Fibroblast of skin of back (primary cell): ENCODE results near the gene EYA2.

Experiments
- DNase-seq: peaks from one replicate; pipeline ENCODE4 v3.0.0-alpha.2; 2013

Gene EYA2

GRCh38 chr20:47208534-47209174, 314.0 kb downstream of the EYA2 start:
- DNase-seq: no peak

- no peak for DNase-seq
Observed at GRCh38 chr20:47209982-47210381, 315.3 kb downstream of the EYA2 start.

GRCh38 chr20:47210470-47210869, 315.8 kb downstream of the EYA2 start:
- no peak for DNase-seq

GRCh38 chr20:47211036-47211435, 316.4 kb downstream of the EYA2 start:
- DNase-seq: no peak

DNA sequence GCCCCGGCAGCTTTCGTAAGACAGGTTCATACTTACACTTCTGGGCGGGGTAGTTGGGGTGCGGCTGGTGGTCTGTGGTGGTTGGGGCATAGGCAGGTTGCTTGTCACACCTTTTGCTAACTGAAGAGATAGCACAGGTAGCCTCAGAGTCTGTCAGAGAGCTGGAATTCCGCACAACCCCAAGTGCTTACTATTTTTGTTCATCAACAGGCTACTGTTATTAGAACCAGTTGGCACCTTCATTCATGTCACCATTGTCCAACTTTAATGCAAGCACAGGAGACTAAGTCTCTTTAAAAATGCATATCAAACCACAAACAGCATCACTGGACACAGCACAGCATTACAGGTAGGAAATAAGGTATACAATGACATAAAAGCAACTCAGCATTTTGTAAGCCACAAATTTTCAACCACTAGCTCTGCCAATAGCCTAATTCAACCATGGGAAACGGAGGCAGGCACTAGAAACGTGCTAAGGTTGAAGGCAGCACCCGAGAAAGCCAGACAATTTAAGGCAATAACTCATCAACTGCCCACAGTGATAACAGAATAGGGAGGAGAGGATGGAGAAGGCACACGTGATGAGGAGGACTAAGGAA, 318.1 kb downstream of the EYA2 start:
- no peak for DNase-seq

GRCh38 chr20:47213966-47214365, 319.3 kb downstream of the EYA2 start:
- DNase-seq: no peak

GRCh38 chr20:47215653-47216397, 321.2 kb downstream of the EYA2 start:
- no peak for DNase-seq

DNA sequence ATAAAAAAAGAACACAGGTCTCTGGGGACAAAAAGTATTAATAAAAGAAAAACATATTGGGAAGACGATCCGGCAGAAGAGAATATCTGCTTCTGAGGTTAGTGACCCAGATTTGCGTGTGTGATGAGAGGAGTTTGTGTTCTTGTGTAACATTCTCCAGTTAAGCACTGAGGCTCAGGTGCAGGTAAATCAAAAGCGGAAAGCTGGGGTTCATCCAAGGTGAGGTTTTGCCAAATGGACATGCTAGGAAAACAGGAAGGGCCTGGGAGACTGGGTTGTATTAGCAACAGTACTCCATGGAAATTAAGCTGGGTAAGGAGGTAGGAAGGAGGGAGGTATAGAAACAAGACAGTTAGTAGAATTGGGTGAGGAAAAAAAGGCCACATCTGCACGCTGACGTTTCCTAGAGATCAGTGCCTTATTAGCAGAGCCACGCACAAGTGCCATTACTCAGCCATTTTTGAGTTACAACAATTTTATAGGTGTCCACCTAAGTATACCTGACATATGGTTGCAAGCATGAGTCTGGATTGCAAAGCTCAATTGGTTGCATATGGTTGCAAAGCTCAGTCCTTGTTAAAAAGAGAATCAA, 322.3 kb downstream of the EYA2 start:
- no peak for DNase-seq

DNA sequence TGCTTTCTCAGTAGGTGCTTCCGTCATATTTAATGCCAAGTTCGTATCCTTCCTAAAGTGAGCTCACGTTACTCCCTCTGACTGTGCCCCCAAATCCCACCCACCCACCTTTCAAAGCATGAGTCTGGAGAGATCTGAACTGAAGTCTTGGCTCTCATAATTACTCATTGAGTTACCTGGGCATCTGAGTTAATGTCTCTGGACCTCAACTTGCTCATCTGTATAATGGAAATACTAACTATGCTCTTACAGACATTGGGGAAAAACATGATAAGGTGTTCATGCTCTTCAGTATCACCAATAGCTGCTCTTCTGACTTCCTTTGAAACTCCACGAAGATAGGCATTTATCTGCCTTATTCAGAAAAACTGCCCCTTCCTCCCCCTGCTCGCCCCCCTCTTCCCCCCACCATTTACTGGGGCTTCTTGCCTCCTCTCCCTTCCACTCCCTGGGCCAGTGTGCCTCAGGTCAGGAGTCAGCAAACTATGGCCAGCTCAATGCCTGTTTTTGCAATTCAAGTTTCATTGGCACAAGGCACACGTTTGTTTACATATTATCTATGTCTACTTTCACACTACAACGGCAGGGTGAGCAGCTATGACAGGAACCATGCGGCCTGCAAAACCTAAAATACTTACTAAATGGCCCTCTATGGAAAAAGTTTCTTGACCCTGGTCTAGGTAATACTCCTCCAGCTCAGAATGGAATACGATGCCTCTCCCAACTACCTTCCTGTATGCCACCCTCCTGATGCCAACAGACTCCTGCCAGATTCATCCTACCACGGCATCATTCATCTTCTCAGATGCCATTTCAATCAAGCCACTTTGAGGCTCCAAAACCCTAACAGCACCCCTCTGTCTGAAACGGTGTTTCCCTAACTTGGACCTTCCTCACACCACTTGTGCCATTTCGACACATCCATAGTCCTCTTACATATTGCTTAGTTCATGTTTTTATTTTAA, 323.1 kb downstream of the EYA2 start:
- DNase-seq: no peak

DNA sequence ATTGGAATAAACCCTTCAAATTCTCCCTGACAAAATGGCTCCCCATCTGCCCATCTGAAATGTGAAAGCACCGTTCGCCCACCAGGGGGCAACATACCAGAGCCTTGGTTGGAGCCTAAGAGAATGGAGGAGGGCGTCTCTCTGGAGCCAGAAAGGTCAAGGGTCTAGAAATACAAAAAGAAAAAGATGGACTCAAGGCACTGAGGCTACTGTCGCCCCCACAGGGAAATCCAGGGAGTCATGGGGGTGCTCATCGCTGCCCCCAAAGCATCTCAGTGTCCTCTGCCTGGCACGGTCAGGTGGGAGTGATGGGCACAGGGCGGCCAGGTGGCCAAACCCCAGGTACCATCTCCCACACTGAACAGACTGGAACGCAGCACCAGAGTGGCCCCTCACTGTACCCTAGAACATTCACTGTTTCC, 325.5 kb downstream of the EYA2 start:
- peak; percentile 37 for DNase-seq

DNA sequence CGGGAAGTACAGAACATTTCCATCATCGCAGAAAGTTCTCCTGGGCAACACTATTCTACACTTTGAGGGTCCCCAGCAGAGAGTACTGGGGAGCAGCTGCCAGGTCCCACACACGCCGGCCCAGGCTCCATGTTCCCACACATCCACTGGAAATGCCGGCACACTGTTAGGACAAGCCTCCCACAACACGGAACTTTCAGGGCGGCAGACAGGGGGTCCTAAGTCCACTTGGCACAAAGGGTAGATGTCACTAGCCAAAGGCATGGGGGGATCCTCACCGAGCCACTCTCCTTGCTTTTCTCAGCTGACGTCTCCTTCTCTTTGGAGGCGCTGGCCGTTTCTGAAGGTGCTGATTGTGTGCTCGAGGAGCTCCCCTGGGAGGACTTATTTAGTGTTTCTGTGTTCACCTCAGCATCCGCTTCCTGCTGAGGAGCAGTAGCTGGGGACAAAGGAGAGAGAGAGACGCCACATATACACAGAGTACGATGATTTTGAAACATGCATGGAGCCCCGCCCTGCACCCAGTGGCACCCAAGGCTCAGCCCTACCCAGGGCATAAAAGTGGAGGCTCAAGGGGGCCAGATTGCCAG, 326.5 kb downstream of the EYA2 start:
- no peak for DNase-seq

GRCh38 chr20:47222468-47223119, 328.0 kb downstream of the EYA2 start:
- no peak for DNase-seq

DNA sequence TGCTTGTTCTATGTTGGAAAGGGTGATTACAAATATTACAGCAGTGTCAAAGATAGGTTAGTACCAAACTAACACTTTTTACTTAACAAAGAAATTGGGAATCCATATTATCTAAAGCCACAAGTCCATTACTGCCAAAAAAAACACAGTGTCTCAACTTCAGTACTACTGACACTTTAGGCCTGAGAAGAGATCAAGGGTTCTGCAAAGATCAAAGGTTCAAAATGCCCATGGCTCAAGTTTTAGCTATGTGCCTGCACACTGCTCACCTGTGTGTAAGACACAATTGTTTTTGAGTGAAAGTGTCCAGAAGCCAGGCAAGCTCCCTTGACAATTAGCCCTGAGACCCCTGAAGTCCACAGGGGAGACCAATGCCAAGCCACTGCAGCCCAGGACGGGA, 329.3 kb downstream of the EYA2 start:
- no peak for DNase-seq

DNA sequence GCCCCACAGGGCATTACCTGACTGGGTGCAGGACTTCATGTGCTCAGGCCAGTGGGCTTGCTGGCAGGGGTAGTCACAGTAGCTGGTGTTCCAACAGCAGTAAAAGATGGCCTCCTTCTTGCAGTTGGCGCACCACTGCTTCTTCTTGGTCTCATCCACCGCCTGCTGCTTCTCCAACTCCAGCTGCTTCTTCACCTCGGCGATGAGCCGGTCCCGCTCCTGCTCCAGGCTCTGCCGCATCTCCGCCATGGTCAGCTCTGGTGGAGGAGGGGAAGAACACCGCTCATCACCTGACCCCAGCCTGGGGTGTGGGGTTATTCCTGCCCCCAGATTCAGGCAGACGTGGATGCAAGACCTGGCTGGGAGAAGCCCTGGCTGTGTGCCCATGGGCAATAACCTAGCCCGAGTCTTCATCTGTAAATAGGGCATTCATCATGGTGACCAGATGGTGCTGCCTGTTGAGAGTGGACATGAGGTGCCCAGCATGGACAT, 329.7 kb downstream of the EYA2 start:
- DNase-seq: no peak

- DNase-seq: no peak
Observed at GRCh38 chr20:47224857-47225256, 330.2 kb downstream of the EYA2 start.

GRCh38 chr20:47225458-47225857, 330.8 kb downstream of the EYA2 start:
- no peak for DNase-seq

GRCh38 chr20:47227119-47227518, 332.5 kb downstream of the EYA2 start:
- no peak for DNase-seq

DNA sequence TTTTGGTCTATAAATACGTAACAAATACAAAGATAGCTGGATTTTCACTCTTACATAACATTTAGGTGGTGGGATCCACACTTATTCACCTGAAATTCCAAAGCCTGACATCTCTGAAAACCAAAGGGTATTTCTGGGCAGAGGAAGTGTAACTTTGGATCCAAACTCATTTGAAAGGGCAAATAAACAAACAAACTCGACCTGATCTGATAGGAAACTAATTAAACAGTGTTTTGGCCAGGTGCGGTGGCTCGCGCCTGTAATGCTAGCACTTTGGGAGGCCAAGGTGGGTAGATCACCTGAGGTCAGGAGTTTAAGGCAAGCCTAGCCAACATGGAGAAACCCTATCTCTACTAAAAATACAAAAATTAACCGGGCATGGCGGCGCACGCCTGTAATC, 332.9 kb downstream of the EYA2 start:
- no peak for DNase-seq

- DNase-seq: no peak
Observed at GRCh38 chr20:47228654-47229053, 334.0 kb downstream of the EYA2 start.

GRCh38 chr20:47230811-47231256, 336.2 kb downstream of the EYA2 start:
- DNase-seq: peak; percentile 87

DNA sequence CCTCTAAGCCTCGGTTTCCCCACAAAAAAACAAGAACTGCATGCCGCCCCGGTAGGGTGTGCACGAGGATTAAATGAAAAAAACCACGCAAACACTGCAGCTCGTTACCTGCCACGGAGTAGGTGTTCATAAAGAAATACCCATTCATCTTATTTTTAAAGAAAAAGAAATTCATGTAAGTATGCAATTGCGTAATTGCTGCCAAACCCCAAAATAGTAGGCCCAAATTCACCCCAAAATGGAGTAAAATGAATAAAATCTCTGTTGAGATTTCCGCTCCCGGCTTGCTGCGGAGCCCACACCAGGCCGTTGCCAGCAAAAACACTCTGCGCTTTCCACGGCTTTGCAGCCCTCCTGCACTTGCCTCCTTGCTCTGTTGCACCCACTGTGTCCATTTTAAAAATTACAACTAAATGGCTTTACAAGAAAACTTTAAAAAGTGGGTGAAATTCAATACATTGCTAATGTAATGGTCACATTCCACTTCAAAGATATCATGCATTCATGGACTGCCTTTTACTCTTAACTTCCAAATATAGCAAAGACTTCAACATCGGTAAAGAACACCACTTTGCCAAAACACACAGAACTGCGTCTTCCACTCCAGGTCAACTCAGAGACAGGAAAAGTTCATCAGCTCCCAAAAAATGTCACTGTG, 336.9 kb downstream of the EYA2 start:
- peak; percentile 96 for DNase-seq
